A549 (cell line): ENCODE measurements around the gene UTP15.

Experiments
- BHLHE40 ChIP-seq: IDR thresholded peaks from 2 replicates; pipeline ENCODE4 v1.6.1; 2012; ENCODE audit warnings: low read depth, low read length, inconsistent platforms
- CHD2 ChIP-seq: fragments of 150-350 bp; IDR thresholded peaks from 2 replicates; pipeline ENCODE4 v1.6.1; 2014; ENCODE audit warnings: low read length; ENCODE audit not compliant: partially characterized antibody
- EP300 ChIP-seq, 2 experiments: fragments of >200 bp; sonication (Bioruptor Twin); formaldehyde crosslinking; IDR thresholded peaks; 2 replicates in 1 of 2; 3 replicates in 1 of 2; pipeline ENCODE4 v1.6.1; 2016 to 2017
- HOXA7 ChIP-seq: fragments of 250-450 bp; sonication (Bioruptor Pico); IDR thresholded peaks from 2 replicates; pipeline ENCODE4 v1.5.0; 2020; ENCODE audit warnings: mild to moderate bottlenecking, moderate library complexity
- JUNB ChIP-seq: fragments of >200 bp; sonication (Bioruptor Twin); formaldehyde crosslinking; IDR thresholded peaks from 2 replicates; pipeline ENCODE4 v1.6.1; 2016
- MAZ ChIP-seq: fragments of 150-350 bp; IDR thresholded peaks from 2 replicates; pipeline ENCODE4 v1.6.1; 2014; ENCODE audit warnings: antibody characterized with exemption, low read depth, low read length, borderline replicate concordance
- NR3C1 ChIP-seq: fragments of >200 bp; sonication (Bioruptor Twin); formaldehyde crosslinking; IDR thresholded peaks from 3 replicates; pipeline ENCODE4 v1.6.1; 2017
- POLR2A ChIP-seq: IDR thresholded peaks from 2 replicates; pipeline ENCODE4 v1.6.1; 2012; ENCODE audit warnings: mild to moderate bottlenecking, low read length
- RAD21 ChIP-seq, 2 experiments: fragments of >200 bp in 1 of 2; sonication (Bioruptor Twin) in 1 of 2; formaldehyde crosslinking in 1 of 2; IDR thresholded peaks in 1 of 2; conservative IDR thresholded peaks in 1 of 2; 2 replicates in 1 of 2; 3 replicates in 1 of 2; pipeline ENCODE4 v1.6.1; 2012 to 2018; ENCODE audit warnings: inconsistent platforms in 1 of 2
- RCOR1 ChIP-seq: fragments of 150-350 bp; IDR thresholded peaks from 2 replicates; pipeline ENCODE4 v1.6.1; 2014; ENCODE audit warnings: antibody characterized with exemption, low read length, low read depth
- RFX5 ChIP-seq: fragments of 450-650 bp; IDR thresholded peaks from 2 replicates; pipeline ENCODE4 v1.7.1; 2014; ENCODE audit warnings: antibody characterized with exemption, mild to moderate bottlenecking, moderate library complexity
- ZSCAN20 ChIP-seq: fragments of 250-450 bp; sonication (Bioruptor Pico); IDR thresholded peaks from 2 replicates; pipeline ENCODE4 v1.8.0; 2022; ENCODE audit warnings: mild to moderate bottlenecking, moderate library complexity
- TF ChIP-seq, protein P1 (sequence below): fragments of >200 bp; sonication (Bioruptor Twin); formaldehyde crosslinking; IDR thresholded peaks from 3 replicates; pipeline ENCODE4 v1.5.1; 2016
- TF ChIP-seq, protein P2 (sequence below): IDR thresholded peaks from 2 replicates; pipeline ENCODE4 v1.6.1; 2012

DNA sequence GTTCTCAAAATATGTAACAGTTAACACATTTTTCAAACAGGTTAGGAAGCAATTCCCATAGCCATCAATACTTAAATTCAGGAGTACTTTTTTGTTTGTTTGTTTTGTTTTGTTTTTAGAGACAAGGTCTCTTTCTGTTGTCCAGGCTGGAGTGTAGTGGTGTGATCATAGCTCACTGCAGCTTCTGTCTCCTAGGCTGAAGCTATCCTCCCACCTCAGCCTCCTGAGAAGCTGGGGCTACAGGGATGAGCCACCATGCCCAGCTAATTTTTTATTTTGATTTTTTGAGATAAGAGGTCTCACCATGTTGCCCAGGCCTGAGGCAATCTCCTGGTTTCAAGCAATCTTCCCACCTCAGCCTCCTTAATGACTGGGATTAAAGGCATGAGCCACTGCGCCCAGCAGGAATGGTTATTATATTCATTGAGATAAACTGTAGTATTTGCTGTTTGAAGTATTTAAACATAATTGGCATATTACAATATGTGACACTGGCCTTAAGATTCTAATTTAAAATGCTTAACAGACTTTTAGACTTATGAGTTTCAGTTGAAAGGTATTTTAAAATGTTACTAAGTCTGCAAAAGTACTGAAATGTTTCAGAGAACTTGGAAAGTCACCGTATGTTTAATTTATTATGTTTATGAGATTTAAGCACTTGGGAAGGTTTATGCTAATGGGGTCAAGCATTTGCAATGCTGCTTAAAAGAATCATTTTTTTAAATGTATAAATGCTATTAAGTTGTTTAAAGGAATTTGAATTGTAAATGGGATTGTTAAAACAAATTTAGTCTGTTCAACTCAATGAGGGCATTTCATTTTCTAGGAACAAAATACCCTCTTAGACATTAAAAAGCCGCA is 17.0 kb downstream of the UTP15 start:
- TF ChIP-seq EP300 (IDR thresholded peaks at IDR 0.05), result no peak
- TF ChIP-seq JUNB, result no peak
- no peak for TF ChIP-seq CHD2
- no peak for TF ChIP-seq RFX5
- TF ChIP-seq HOXA7 (CRISPR knock-in tag), result no peak
- TF ChIP-seq, protein P1, sequence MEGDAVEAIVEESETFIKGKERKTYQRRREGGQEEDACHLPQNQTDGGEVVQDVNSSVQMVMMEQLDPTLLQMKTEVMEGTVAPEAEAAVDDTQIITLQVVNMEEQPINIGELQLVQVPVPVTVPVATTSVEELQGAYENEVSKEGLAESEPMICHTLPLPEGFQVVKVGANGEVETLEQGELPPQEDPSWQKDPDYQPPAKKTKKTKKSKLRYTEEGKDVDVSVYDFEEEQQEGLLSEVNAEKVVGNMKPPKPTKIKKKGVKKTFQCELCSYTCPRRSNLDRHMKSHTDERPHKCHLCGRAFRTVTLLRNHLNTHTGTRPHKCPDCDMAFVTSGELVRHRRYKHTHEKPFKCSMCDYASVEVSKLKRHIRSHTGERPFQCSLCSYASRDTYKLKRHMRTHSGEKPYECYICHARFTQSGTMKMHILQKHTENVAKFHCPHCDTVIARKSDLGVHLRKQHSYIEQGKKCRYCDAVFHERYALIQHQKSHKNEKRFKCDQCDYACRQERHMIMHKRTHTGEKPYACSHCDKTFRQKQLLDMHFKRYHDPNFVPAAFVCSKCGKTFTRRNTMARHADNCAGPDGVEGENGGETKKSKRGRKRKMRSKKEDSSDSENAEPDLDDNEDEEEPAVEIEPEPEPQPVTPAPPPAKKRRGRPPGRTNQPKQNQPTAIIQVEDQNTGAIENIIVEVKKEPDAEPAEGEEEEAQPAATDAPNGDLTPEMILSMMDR, result no peak
- no peak for TF ChIP-seq BHLHE40
- no peak for TF ChIP-seq ZSCAN20
- TF ChIP-seq, protein P2, sequence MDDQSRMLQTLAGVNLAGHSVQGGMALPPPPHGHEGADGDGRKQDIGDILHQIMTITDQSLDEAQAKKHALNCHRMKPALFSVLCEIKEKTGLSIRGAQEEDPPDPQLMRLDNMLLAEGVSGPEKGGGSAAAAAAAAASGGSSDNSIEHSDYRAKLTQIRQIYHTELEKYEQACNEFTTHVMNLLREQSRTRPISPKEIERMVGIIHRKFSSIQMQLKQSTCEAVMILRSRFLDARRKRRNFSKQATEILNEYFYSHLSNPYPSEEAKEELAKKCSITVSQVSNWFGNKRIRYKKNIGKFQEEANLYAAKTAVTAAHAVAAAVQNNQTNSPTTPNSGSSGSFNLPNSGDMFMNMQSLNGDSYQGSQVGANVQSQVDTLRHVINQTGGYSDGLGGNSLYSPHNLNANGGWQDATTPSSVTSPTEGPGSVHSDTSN, result no peak
- no peak for TF ChIP-seq POLR2A
- TF ChIP-seq NR3C1, result no peak
- no peak for TF ChIP-seq RCOR1
- no peak for TF ChIP-seq RAD21 (conservative IDR thresholded peaks at IDR 0.05 in 1 of 2, IDR thresholded peaks at IDR 0.05 in 1 of 2)
- no peak for TF ChIP-seq MAZ
